Stimulated activated CD8-positive, alpha-beta memory T cell treated with anti-CD3 and anti-CD28 coated beads, Interleukin-4, amount 100 ng/mL, for 1 hour (primary cell): ENCODE results near the gene SPATA6L.

ENCODE experiments used
- DNase-seq, 2 donors: peaks; one replicate each; pipeline ENCODE4 v3.0.0-alpha.2; 2020; ENCODE audit warnings: low read depth in 2 of 2, low spot score in 1 of 2

SPATA6L gene

GRCh38 chr9:4553951-4554381 lies 112.3 kb downstream of the SPATA6L start:
- DNase-seq, result no peak

GRCh38 chr9:4550777-4551484 lies 115.3 kb downstream of the SPATA6L start:
- no peak for DNase-seq

- DNase-seq, result no peak
Measured at GRCh38 chr9:4549751-4550295, 116.5 kb downstream of the SPATA6L start.

- DNase-seq, result no peak
Measured at GRCh38 chr9:4548811-4549725, 117.2 kb downstream of the SPATA6L start.
